8988T (cell line): ENCODE results near the gene DNAAF3.
"Not testable (repeated sequence)": the region's sequence is repeated elsewhere in the genome, so short reads cannot be mapped to it uniquely, and the experiment has no call there.

Source experiments
- DNase-seq: peaks from one replicate; pipeline ENCODE4 v3.0.0; 2011

The DNAAF3 gene

GRCh38 chr19:55166530-55167268, at the start of gene DNAAF3:
Gene DNAAF3 (minus strand): TSS chr19:55166613. CDS start chr19:55166413, 200 bp downstream.
- DNase-seq = peak; percentile 94

GRCh38 chr19:55213547-55213946, 47.1 kb upstream of the DNAAF3 start:
- DNase-seq = no peak

GRCh38 chr19:55212447-55212846, 46.0 kb upstream of the DNAAF3 start:
- DNase-seq = no peak

- DNase-seq = no peak
Measured at GRCh38 chr19:55209693-55210472, 43.5 kb upstream of the DNAAF3 start.

- DNase-seq = no peak
Measured at GRCh38 chr19:55208880-55209692, 42.7 kb upstream of the DNAAF3 start, which contains the start of gene PTPRH. Gene PTPRH (minus strand): TSS chr19:55209501. CDS start chr19:55209433, 68 bp downstream.

GRCh38 chr19:55206664-55207500, 40.5 kb upstream of the DNAAF3 start:
- DNase-seq = peak; percentile 87

GRCh38 chr19:55202199-55202598, 35.8 kb upstream of the DNAAF3 start:
- not testable (repeated sequence) for DNase-seq

- no peak for DNase-seq
Measured at GRCh38 chr19:55199620-55200204, 33.3 kb upstream of the DNAAF3 start.

- DNase-seq = no peak
Measured at GRCh38 chr19:55198651-55199050, 32.2 kb upstream of the DNAAF3 start.

GRCh38 chr19:55197528-55197927, 31.1 kb upstream of the DNAAF3 start:
- no peak for DNase-seq

- DNase-seq = no peak
Measured at GRCh38 chr19:55196803-55197202, 30.4 kb upstream of the DNAAF3 start.

GRCh38 chr19:55193481-55193880, 27.1 kb upstream of the DNAAF3 start:
- no peak for DNase-seq

GRCh38 chr19:55189403-55189835, 23.0 kb upstream of the DNAAF3 start:
- no peak for DNase-seq

- DNase-seq = no peak
Measured at GRCh38 chr19:55188625-55189024, 22.2 kb upstream of the DNAAF3 start.

GRCh38 chr19:55186080-55186479, 19.7 kb upstream of the DNAAF3 start:
- DNase-seq = no peak

- no peak for DNase-seq
Measured at GRCh38 chr19:55181740-55182139, 15.3 kb upstream of the DNAAF3 start.

GRCh38 chr19:55179606-55180484, 13.4 kb upstream of the DNAAF3 start, which contains the start of gene SYT5:
Gene SYT5 (minus strand): TSS chr19:55180289. CDS start chr19:55179041, 1,248 bp downstream.
- peak; percentile 59 for DNase-seq

- DNase-seq = peak; percentile 83
Measured at GRCh38 chr19:55178781-55179599, 12.6 kb upstream of the DNAAF3 start.

GRCh38 chr19:55176076-55176475, 9.7 kb upstream of the DNAAF3 start:
- no peak for DNase-seq
